Kidney tubule cell (primary cell): ENCODE results near the gene STMN1.
A peak's percentile ranks its signal among the peaks of the same experiment; 100 is the strongest.

ENCODE experiments used
- DNase-seq: peaks from one replicate; pipeline ENCODE4 v3.0.0-alpha.2; 2018; ENCODE audit warnings: low spot score

Gene STMN1

DNA sequence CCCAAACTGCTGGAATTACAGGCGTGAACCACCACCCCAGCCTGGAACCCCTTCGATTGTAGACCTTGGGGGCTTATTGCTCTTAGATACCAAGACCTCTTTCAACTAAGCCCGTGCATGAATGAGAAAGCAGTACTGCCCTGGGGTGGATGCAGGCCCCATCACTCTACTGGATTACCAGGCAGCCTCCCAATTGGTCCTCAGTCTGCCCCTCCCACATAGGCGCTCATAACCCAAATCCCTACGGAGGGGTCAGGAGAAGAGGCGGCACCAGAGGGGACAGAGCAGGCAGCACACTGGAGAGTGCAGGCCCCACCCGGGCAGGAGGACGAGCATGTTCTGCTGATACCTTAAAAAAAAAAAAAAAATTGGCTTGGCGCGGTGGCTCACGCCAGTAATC is 12.4 kb upstream of the STMN1 start:
- no peak for DNase-seq

DNA sequence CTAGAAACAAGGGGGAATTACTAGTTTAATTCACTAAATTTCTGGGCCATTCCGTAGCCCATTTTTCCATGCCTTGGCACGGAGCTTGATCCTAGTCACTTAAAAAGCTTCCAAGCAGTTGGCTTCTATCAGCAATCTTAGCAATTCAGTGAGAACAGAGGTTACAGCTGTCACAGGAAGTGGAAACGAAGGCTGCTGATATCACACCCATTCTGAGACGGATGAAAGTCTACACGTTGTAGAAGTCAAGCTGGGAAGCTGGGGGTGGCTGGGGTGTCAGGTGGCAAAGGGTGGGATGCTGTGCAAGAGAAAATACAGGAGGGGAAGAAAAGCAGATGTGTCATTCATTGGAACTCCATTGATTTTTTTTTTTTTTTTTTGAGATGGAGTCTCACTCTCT is 11.8 kb upstream of the STMN1 start:
- no peak for DNase-seq

DNA sequence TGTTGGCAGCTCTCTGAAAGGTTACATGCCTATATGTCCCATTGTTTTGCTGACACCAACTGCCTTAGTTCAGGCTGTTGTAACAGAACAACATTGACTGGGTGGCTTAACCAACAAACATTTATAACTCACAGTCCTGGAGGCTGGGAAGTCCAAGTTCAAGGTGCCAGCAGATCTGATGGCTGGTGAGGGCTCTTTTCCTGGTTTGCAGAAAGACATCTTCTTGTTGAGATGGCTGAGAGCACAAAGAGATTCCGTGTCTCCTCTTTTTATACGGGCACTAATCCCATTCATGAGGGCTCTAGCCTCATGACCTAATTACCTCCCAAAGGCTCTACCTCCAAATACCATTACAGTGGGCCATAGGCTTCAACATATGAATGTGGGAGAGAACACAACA is 10.2 kb upstream of the STMN1 start:
- no peak for DNase-seq

DNA sequence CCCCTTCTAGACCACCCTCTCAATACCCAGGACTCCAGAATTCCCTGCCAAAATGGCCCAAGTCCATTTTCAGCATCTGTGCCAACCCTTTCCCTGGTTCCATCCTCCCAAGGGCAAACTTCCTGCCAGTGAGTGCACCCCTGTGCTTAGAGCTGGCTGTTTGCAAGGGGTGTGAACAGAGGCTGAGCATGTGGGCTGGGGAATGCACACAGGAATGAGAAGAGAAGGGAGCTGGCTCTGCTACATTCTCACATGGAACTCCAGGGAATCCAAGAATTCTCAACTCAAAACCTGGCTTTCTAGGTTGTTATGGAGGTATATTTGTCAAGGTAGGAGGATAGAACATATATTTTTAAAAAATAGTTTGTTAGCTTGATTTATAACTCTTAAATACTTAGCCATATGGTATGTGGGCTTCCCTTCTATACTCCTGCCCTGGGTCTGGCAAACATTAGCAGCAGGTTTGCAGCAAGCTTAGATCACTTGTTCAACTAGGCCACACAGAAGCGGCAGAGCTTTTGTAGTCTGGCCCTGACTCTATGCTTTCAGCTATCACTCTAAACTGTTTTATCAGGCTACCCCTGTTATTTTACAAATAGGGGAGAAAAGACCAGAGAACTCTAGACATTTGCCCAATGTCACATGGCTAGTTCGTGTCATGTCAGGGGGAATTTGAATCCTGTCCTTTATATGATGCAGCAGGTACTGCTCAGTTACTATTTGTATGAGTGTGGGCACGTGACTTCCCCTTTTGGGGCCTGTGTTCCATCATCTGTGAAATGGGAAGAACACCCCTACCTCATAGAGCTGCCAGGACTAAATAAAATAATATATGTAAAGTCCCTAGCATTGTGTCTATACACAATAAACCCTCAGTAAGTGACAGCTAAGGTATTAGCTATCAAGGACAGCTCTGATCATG is 8.1 kb upstream of the STMN1 start:
- DNase-seq, result no peak

DNA sequence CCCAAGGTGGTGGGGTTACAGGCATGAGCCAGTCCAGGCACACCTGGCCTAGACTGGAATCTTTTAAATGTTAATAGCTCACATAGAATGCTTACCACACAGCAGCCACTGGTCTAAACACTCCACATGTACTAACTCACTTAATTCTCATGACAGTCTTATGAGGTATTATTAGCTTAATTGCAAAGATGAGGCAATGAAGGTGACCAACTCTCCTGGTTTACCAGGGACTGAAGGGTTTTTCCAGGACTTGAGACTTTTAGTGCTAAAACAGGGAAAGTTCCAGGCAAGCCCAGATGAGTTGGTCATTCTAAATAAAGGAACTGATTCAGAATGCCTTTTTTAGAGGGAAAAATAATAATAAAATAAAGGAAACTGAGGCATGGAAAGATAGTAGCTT is 7.0 kb upstream of the STMN1 start:
- no peak for DNase-seq

DNA sequence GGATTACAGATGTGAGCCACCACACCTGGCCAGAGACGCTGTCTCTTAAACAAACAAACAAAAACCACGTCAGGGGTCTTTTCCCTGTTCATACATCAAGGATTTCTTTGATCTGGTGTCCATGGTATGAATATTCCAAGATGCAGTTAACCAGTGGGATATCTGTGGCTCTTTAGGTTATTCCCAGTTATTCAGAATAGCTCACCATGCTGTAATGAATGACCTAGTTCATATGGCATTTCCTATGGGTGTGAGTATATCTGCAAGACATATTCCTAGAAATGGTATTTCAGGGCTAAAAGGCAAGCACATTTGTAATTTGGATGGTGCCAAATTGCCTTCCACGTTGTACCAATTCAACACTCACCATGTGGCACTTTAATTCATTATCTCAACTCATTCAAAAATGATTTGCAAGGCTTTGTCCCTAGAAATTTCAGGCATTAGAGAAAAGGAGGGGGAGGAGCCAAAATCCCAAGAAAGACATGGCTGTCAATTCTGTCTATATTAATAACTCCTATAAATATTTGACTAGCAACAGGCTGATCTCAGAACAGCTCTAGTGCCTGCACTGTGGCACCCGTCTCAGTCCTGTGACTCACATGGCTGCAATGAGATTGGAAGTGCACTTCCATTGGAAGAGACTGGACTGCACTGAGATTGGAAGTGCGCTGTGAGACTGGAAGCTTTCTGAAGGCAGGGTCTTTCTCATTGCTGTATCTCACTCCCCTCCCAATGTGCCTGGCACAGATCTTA is 6.0 kb upstream of the STMN1 start:
- DNase-seq, result peak; percentile 86

DNA sequence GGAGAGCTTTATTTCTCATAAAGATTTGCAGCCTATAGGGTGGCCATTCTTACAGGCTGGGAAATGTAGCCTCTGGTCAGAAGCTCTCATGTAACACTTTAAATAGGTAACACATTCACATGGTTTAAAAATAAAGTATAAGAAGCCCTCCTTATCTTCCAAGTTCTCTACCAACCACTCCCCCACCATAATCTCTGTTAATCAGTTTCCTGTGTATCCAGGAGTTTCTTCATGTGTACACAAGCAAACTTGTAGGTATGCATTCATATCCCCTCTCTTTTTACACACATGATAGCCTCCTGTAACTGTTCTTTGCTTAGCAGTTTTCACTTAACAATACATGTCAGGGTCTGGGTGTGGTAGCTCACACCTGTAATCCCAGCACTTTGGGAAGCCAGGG is 4.9 kb upstream of the STMN1 start:
- DNase-seq, result no peak

DNA sequence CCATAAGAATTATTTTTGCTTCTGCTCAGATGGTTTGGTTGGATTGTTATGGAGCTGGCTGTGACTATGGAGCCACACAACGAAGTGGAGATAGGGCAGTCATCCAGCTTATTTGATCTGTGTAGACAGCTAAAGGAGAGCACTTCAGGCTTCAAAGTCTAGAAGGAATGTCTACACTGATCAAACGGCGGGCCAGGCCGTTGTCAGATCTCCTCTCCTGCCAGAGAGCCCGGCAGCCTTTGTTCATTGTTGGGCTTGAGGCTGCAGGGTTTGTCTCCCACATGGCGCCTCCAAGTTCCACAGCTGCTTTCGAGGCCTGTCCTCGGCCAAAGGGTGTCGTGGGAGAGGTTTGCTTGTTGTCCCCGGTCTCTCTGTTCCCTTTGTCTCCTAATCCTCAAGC is 2.8 kb upstream of the STMN1 start:
- no peak for DNase-seq

DNA sequence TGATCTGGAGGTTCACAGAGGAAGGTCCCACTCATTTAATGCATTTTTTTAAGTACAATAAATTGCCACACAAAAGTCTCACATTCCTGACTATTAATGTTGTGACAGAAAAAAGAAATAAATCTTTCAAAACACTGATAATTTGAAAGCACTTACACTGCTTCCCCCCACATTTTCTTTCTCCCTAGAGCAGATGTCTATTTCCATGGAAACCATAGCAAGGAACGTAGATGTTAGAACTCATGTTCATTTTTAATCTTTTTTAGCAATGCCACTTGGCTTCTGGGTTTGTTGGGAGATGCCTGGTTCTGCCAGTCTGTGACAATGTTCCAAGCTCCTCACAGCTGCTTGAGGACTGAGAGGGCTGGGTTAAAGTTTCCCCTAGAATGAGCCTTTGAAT is 1.9 kb upstream of the STMN1 start:
- no peak for DNase-seq

DNA sequence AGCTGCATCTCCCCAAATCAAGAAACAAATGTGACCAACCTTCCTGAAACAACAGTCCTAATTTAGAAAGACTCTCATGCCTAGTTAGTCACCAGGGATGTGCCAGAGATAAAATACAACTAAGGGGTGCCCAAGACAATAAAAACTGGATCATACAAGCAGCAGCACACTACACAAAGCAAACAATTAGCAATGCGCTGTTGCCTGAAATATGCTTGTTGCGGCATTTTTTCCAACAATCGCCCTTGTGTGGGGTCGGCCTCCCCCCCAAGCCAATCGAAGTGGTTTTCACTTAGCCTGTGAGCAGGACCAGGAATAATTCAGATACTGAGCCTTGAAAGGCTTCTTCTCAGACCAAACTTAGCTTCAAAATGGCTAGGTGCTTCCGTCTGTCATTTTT is 1.4 kb upstream of the STMN1 start:
- no peak for DNase-seq

DNA sequence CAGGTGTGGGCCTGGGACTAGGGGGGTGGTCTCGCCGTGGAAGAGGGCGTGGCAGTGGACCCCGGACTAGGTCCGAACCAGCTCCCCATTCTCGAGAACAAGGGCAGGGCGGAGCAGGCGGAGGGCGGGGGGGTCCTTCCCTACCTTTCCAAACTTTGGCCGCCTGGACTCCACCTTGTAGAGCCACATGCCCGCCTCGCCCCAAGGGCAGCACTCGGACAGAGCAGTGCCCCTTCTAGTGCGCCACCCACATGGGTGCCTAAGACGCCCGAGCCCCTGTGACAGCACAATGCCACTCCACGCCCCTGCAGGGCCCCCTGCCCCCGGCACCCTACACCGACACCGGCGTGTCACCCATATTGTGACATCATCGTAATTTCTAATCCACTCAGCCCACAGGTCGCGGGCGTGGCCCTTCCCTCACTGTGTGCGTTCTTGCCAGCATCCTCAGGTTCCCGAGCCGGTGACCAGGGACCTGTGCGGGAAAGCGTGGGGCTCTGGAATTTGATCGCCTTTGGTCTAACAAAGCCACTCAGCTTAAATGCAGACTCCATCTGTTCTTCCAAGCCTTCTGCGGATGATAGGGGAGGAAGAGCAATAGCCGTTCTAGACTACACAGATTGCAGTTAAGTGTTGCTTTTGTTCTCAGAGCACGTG is 553 bp upstream of the STMN1 start:
- DNase-seq, result peak; percentile 29

DNA sequence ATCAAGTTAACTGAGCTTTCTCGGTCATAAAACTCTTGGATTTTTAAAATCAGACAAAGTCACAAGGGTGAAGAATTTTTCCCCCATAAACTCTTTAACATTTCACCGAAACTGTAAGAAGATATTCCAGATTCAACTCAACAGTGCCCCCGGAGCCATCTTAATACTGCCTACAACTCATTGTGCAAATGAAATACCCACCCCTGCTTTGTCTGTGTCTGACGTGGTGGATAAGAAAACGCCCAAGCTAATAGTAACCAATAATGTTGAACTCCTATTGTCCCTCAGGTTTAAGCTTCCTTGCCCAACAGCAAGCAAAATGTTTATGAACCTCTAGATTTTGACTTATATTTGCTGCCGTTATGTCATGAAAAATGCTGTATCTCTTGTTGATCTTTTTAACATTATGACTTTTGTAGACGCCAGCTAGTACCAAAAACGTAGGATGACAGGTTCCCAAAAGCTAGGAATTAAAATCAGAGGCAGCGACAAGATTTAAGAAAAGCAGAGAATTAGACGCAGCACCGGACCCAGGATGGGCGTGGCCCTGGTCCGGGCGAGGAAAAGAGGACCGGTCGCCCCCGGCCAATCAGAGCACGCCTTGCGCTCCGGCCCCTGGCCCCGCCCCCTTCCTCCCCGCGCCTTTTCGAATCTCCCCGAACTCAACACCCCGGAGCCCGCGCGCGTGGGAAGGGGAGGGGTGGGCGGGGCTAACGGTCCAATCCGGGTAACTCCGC is 1.1 kb downstream of the STMN1 start:
- peak; percentile 91 for DNase-seq

DNA sequence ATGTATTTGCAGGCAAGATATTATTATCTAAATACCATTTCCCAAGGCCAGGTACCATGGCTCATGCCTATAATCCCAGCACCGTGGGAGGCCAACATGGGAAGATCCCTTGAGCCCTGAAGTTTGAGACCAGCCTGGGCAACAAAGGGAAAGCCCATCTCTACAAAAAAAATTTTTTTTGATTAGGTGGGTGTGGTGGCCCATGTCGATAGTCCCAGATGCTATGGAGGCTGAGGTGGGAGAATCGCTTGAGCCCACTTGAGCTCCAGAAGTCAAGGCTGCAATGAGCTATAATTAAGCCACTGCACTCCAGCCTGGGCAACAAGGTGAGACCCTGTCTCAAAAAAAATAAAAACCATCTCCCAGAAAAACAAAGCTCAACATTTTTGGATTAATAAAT is 2.2 kb downstream of the STMN1 start:
- DNase-seq, result no peak

DNA sequence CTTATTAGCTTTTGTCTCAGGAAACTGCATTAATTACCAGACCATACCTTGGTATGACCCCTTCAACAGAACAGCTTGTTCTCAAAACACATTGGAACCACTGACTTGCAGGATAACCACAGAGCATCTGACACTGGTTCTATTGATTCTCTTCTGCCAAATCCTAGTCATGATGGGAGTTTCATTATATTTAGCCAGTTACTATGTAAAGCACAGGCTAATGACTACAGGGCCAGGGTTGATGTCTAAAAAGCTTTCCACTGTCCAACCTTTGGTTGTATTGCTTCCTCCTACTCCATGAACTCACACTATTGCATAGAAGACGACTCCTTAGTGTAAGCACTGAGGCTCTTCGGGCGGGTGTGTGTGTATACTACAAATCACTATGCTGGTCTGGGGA is 3.8 kb downstream of the STMN1 start:
- DNase-seq, result no peak

DNA sequence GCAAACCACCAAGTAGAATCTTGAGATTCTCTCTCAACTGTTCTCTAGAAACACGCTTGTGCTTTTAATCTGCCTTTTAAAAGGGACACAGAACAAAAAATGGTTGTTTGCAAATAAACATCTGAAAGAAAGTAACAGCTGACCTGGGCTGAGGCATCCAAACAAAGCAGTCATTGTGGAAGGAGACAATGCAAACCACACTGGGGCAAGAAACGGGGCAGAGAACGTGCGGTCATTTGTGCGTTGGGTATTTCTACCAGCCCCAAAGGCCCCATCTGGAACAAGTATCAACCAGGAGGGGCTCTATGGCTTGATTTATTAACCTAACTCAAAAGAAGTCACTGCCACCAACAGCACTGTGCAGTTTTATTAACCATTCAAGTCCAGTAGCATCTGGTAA is 6.0 kb downstream of the STMN1 start:
- no peak for DNase-seq

DNA sequence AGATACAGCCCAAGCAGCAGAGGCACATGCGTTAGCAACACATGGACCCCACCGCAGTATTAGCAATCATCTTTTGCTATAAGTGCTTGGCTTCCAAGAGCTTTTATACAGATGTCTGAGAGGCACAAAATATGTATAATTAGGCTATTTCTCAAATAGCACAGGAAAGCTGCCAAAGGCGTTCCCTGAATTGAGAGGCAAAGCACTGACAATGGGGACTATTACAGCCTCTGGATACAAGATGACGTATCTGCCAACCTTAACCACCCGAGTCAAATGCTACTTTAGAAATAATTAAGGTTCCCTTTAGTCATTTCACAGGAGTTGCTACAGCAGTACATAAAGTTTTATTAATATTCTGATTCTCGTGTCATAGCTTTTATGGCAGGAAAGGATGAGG is 6.4 kb downstream of the STMN1 start:
- no peak for DNase-seq

DNA sequence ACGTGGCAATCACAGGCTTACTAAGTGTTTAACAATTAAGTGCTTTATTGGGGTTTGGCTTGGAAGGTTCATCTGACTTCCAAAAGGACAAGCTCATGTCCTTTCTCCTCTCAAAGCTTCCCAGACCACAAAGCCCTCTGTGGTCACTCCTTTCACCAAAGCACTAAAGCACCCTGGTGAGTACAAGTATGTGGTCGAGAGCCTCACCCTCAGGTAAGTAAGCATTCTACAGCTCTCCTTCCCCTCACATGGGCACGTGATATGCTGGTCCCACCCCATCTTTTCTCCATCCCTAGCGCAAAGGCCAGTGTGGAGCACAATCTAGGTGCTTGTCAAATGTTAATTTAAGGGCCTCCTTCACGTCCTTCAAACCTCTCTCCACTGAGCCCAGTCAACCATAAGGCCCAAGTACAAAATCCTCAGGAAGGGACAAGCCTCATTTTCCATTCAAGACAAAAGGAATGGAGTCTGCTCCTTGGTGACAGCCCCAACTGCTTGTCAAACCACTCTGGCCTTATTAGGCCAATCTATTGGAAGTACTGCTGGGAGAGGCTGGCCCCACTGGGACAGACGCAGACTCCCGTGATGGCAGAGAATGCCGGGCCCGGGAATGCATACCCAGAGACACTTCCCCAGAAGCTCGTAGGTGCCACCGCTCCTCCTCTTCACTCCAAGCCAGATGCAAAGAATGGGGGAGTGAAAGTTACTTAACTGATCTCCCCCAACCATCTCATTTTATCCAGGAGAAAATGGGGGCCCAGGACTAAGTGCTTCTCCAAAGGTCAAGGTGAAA is 7.8 kb downstream of the STMN1 start:
- DNase-seq, result no peak

DNA sequence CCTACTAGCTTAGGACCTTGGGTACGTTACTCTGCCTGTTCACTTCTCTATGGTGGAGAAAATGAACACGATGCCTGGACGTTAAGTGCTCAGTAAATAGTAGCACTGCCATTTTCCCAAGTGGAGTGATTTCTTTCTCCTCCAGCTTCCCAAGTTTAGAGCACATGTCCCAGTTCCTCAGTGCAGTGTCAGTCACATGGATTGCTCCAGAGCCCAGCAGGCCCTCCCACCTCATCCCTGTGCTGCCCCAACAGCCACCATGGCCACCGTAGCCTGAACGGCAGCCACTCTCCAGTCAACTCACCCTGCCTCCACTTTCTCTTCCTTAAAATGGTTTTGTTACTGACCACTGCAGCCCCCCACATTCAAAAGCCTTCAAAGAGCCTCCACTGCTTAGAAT is 8.5 kb downstream of the STMN1 start:
- DNase-seq, result no peak

DNA sequence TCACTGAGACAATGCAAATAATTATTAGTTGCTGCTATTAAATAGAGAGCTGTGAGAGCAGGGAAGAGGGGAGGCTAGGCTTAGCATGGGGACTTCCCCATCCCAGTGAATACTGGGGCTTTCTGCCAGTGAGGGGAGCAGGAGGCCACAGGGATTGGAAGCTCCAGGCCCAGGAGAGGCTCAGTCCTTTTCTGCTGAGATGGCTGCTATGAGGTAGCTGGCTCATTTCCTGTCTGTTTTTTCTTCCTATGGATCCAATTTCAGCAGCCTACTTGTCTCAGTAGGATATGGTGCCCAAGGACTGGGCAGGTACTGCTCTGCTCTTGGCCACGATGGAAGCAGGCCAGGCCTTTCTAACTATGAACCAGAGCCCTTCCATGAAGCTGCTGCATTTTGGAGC is 10.0 kb downstream of the STMN1 start:
- no peak for DNase-seq

DNA sequence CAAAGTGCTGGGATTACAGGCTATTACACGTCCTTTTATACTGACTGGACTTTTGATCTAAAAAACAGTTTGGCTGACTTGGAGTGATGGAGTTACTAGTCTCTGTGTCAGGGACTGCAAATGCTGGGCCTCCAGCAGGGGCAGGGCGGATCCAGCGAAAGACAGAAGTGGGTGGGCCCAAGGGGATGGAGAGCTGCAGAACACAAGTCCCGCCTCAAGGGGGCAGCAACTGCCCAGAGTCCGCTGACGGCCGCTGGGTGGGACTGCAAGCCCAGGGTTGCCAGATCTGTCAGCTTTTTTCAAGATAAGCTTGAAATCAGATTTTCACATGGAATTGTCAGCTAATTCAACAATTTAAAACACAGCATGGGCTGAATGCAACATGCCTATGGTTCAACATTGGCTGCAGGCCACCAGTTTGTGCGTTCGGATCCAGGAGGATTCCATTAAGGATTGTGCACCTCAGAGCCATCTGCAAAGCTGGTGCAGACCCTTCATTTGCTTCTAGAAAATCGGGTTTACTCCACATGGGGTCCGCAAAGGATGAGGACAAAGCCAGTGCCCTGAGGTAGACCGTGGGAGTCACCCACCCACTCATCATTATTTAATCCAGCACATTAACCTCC is 10.7 kb downstream of the STMN1 start:
- peak; percentile 89 for DNase-seq

DNA sequence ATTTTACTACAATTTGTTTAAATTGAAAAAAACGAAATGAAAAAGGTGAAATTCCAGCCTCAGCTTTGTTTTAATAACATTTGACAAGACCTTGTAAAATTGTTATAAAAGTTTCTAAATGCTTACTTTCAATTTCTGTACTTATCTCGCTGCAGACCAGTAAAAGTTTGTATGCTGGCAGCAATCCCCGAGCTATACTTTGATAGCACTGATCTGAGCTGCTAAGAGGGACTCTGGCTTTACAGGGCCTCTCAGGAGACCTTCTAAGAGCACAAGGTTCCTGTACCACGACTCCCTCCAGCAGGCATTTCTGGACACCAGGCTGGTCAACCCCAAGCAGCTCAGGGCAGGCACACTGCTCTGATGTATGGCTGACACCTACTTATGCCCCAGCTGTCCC is 13.1 kb downstream of the STMN1 start:
- DNase-seq, result no peak
